ENCODE data around the gene RXRB.

DNA sequence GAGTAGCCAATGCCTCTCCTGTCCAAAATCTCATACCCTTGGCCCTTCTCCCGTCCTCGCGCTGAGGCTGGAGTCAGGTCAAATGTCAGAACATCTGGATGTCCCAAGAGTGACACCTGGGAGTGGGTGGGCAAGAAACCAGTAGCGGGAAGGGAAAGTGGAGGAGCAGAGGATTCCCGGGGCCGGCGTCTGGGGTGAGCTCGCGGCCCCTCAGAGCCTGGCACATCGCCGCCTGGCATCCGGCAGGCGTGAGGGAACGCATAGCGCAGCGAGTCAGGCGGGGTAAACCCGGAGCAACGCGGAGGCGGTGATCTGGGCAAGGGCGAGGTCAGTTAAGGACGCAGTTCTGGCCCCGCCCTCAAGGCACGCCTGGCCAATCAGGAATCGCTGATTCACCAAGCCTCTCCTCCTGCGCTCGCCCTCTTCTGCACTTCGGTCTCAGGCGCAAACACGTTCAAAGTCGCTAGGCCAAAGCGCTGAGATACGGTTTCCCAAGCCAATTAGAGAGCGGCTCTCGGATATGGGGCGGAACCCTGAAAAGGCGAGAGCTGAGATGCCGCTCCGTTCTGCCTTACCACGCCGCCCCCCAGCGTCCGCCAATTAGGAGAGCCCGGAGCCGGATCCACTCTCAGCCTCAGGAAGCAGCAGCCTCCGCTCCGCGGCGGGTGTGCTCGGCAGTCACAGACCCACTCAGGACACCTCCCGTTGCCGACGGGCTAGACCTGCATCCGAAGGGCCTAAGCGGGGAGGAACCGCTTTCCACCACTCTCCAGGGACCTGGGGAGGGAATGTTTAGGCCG, 48.7 kb upstream of the RXRB start:
- TF ChIP-seq, protein P1, sequence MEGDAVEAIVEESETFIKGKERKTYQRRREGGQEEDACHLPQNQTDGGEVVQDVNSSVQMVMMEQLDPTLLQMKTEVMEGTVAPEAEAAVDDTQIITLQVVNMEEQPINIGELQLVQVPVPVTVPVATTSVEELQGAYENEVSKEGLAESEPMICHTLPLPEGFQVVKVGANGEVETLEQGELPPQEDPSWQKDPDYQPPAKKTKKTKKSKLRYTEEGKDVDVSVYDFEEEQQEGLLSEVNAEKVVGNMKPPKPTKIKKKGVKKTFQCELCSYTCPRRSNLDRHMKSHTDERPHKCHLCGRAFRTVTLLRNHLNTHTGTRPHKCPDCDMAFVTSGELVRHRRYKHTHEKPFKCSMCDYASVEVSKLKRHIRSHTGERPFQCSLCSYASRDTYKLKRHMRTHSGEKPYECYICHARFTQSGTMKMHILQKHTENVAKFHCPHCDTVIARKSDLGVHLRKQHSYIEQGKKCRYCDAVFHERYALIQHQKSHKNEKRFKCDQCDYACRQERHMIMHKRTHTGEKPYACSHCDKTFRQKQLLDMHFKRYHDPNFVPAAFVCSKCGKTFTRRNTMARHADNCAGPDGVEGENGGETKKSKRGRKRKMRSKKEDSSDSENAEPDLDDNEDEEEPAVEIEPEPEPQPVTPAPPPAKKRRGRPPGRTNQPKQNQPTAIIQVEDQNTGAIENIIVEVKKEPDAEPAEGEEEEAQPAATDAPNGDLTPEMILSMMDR (optimal IDR thresholded peaks at IDR 0.05 in 1 of 3, IDR thresholded peaks at IDR 0.05 in 1 of 3, conservative IDR thresholded peaks at IDR 0.05 in 1 of 3; ENCODE audit: extremely low read depth in 1 of 3, insufficient read depth in 2 of 3, low read length in 3 of 3) = peak in 1 of 3 experiments; percentile 25
- TF ChIP-seq EZH2 (IDR thresholded peaks at IDR 0.05; ENCODE audit: low read length) = no peak

All from keratinocyte (primary cell).